OCI-M2 (cell line): ENCODE measurements around the gene KREMEN1.
"Not testable (repeated sequence)": the region's sequence is repeated elsewhere in the genome, so short reads cannot be mapped to it uniquely, and the experiment has no call there.

ENCODE experiments used
- DNase-seq: peaks from one replicate; lab custom pipeline; 2025; ENCODE audit not compliant: unreplicated experiment; lab: John Stamatoyannopoulos, UW

The KREMEN1 gene, protein sequence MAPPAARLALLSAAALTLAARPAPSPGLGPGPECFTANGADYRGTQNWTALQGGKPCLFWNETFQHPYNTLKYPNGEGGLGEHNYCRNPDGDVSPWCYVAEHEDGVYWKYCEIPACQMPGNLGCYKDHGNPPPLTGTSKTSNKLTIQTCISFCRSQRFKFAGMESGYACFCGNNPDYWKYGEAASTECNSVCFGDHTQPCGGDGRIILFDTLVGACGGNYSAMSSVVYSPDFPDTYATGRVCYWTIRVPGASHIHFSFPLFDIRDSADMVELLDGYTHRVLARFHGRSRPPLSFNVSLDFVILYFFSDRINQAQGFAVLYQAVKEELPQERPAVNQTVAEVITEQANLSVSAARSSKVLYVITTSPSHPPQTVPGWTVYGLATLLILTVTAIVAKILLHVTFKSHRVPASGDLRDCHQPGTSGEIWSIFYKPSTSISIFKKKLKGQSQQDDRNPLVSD

DNA sequence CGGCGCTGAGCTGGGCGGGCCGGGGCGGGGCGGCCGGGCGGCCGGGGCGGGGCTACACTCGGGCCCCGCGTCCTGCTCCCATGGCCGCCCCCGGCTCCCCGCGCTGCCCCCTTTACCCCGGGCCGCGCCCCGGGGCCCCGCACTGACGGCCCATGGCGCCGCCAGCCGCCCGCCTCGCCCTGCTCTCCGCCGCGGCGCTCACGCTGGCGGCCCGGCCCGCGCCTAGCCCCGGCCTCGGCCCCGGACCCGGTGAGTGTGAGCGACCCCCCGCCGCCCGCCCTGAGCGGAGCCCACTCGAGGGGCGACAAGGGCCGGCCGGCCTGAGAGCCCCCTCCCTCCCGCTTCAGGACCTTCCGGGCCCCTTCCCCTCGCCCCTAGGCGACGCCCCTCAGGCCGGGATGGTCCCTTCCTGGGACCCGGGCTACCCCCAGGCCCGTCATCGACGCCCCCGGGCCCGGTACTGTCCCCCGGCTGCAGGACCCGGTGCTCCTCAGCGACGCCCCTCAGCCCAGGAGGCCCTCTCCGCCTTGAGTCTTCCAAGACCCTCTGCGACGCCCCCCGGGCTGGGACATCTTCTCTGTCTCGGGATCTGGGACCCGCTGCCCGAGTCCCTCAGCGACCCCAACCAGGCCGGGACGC lies at the start of gene KREMEN1:
Gene KREMEN1 (plus strand): TSS at position 57 of the 639 bp plus-strand sequence. CDS start 96 bp downstream, at position 153.
- no peak for DNase-seq

DNA sequence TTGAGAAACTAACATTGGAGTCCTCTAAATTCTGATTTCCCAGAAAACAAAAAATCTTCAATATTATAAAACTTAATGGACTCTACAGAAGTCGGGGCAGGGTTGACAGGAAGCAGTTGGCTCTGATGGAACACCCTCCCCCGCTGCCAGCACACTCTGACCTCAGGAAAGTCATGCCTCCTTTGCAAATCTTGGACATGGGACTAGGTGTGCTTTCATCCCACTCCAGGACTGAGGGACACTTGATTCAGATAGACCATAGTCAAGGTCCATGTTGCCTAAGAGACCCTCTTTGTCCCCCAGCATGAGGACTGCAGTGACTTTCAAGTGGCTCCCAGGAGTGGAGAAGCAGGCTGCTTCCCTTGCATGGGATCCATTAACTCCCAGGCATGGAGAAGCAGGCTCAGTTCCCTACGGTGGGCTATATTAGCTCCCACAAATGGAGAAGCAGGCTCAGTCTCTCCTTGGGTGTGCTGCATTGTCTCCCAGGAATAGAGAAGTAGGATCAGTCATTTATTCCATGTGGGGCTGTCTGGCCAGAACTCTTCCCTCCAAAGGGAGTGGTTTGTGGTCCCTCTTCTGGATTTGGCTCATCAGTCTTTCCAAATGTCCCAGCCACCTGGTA lies 49.6 kb upstream of the KREMEN1 start:
- no peak for DNase-seq

DNA sequence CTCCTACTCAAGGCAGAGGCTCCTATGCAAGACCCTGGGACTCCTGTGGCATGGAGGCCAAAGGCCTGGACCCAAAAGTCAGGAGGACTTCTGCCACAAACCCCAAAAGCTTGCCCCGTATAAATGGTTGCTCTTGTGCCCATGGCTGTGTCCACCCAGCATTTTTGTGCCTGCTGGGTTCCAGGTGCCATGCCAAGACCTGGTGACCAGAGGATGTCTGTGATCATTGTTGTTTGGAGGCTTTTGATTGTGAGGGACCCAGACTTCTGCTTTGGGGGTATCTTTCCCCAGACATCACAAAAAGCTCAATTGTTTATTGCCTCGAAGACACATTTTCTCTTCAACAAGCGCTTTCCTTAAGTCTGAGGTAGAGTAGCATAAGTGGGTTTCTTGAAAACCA lies 46.3 kb upstream of the KREMEN1 start:
- no peak for DNase-seq

DNA sequence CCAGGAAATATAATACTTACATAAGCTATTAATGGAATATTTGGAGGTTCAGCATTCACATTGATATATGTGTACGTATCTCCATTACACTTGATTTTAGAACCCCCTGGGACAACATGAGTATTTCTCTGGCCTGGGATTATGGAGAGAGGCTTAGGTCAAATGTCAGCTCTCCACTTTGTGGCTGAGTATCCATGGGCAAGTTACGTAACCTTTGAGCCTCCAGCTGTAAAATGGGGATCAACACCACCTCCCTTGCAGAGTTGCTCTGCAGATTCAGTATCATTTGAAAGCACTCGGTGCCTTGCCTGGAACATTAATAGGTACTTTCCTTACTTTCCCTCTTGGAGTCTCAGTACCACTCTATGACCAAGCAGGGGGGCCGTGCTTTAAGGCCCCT lies 44.4 kb upstream of the KREMEN1 start:
- DNase-seq = no peak

DNA sequence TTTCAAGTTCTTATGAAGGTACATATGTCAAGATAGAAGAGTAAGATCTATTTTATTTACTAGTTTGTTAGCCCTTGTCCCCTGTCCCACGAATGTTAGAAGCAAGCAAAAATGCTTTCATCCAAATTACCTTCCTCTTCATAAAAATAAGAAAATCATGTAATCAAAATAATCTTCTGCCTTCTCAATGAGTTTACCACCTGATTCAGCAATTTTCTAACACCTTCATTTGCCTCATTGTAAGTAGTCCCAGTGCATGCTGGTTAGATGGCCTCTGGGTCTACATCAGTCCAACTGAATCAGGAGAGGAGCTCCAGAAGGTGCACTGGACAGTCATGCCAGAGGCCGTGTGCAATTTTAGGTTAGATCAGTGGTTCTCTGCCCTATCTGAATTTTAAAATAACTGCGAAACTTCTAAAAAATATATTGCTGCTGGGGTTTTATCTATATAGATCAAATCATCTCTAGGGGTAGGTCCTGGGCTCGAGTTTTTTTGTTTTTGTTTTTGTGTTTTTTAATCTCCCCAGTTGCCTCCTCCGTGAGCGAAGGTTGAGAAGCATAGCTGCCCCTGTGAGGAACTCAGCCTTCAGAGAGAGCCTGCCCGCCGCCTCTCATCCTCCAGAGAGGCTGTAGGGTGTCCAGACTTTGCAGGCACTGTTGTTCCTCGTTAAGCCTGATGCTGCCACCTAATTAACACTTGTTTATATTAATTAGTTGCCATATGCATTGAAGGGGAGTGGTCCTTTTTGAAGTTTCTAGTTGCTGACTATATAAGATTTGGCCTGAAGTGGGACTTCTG lies 43.4 kb upstream of the KREMEN1 start:
- no peak for DNase-seq

DNA sequence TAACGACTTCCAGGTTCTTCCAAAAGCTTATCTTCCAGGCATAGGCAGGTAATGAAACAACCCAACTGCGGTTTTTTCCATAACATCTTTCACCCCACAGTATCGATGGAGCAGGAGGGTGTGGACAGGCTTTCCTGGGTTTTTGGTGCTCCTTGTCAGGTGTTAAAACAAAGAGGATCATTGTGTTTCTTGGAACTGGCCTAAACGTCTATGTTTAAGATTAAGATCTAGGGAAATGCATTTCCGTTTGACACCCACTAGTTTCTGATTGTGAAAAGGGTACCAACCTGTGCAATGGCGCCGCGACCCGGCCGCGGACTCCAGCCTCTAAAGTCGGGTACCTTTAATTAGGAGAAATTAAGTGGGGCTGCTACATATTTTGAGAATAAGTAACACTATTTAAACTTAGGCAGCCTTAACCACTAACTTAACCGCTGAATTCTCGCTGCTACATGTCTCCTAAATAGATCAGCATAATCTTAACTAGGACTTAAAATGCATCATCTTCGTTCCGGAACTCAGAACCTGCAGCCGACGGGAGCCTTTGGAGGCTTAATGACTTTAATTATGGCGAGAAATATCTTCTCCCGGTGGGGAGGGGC lies 42.7 kb upstream of the KREMEN1 start:
- no peak for DNase-seq

DNA sequence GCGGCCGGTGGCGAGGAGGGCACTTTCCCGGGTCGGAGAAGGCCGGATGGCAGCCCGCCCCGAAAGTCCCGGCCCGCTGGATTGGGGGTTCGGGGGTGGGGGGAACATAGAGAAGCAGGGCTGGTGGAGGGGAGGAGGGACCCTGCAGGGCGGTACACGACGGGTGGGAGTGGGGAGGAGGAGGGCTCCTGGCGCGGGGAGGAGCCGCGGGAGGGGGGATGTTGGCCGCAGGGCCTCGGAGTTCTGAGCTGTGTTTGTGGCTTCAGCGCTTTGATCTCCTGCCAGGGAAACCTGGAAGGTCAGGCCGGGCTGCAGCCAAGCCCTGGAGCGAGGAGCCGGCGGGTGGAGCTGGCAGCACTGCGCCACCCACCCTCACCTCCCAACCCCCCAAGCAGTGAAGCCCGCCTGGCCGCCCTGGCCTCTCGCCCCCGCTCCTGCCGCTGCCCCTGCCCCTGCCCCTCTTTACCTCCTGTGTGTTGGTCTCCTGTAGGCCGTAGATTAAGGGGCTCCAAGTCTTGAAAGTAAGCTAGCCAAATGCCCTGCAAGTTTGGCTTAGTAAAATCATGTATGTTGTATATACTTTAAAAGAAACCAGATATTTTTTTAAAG lies 42.1 kb upstream of the KREMEN1 start:
- DNase-seq = no peak

DNA sequence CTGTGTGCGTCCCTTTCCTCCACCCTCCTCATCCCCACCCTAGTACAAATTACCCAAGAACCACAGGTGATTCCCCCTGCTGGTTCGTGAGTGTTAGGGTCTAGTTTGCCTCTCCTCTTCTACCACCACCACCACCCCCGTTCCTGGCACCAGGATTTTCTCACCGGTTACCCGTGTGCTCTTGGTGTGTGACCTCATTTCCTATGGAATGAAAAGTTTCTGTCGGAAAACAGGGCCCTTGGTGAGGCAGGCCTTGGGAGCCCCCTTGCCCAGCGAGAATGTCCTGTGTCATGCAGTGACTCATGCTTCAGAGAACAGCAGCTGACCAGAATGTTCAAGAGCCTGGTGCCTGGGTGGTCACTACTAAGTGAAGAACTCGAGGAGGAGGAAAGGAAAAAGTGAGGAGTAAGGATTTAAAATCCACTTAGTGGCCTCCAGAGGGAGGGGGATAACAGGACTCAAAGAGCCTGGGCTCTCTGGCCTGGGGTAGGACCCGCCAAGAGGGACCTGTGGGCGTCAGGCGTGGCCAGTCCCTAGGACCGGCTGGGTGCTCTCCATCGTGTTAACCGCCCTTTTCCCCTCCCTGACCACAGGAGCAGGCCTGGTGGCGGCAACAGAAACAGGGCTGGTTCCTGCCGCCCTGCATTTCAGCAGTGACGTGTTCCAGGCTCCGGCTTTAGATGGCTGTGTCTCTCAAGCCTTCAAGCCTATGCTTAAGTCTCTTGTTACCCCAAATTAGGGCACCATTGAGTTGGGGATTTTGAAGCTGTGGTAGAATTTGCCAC lies 41.4 kb upstream of the KREMEN1 start:
- DNase-seq = no peak

DNA sequence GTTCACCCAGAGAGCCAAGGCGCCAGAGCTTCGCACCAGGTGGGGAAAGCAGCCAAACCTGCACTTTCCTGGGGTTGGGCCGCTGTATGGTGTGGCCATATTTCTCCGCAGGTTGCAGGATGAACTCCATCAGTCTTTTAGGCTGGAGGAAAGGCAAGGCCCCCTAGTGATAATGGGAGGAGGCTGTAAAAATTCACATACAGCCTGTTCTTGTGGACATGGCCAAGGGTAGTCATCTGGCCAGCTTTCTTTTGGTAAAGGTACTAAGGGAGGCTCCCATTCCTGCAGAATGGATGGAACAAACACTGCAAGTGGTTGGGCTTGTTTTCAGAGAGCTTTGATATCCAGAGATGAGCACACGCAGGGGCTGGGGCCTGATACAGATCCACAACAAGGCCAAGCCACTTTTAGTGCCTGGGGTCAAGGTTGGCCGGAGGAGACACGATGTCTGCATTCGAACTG lies 40.8 kb upstream of the KREMEN1 start:
- DNase-seq = no peak

DNA sequence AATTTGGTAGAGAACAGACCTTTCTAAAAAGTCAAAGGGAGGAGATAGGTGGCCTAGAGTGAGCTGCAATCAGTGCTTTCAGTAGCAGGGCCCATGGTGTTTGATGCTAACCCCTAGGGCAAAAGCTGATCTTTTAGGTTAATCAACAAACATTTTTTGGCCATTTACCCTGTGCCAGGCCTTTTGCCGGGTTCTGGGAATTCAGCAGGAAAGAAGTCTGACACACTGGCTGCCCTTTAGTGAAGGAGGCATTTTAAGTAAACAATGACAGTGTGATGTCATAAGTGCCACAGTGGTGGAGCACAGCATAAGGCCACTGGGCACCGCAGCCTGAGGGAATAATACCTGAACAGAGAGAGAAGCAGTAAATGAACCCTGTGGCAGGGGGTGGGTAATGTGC lies 40.3 kb upstream of the KREMEN1 start:
- DNase-seq = no peak

DNA sequence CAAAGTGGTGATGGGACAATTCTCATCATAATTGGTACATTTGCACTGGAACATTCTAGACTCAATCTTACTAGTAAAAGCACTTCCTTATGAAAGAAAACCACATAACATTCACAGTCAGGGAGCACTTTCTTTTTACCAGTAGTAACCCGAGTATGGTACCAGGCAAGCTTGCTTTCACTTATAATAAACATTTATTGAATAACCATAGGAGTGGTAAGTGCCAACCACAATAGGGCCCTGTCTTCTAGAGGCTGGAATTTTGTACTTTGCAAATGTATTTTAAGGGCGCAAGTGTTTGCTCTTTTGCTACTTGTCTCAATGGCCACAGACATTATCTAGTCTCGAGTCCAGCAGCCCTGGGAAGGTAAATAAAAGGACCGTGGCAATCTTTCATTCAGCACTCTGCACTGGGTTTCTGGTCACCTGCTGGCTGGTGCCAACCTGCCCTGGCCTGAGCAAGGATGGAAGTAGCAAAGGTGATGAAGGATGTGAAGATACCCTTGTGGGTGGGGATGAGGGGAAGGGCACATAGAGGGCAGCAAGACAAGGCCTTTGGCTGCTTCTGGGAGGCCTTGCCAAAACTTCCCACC lies 35.4 kb upstream of the KREMEN1 start:
- no peak for DNase-seq

DNA sequence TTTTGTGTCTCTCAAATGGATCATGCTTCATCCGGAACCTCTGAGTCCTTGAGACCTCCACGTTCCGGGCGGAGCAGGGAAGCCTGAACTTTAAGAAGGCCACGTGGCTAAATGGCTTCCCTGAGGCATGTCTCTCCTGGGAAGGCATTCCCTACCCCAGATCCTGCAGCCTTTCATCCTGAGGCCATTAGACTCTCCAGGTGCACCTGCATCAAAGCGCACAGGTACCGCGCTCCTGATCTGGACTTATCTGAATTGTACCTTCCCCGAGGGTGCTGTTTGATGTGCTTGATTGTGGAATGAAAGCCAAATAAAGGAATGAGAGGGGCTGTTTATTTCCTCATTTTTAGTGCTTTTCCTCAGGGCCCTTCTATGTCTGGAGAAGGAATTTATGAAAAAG lies 33.7 kb upstream of the KREMEN1 start:
- no peak for DNase-seq

DNA sequence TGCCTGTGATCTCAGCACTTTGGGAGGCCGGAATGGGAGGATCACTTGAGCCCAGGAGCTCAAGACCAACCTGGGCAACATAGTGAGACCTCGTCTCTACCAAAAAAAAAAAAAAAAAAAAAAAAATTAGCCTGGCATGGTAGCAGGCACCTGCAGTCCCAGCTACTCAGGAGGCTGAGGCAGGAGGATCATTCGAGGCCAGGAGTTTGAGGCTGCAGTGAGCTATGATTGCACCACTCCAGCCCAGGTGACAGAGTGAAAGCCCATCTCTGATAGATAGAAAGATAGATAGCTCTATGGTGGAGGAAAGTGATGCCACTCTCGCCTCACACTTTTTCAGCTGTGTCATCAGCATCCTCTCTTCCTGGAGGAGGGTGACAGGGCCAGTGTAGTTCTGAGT lies 33.2 kb upstream of the KREMEN1 start:
- DNase-seq = not testable (repeated sequence)

DNA sequence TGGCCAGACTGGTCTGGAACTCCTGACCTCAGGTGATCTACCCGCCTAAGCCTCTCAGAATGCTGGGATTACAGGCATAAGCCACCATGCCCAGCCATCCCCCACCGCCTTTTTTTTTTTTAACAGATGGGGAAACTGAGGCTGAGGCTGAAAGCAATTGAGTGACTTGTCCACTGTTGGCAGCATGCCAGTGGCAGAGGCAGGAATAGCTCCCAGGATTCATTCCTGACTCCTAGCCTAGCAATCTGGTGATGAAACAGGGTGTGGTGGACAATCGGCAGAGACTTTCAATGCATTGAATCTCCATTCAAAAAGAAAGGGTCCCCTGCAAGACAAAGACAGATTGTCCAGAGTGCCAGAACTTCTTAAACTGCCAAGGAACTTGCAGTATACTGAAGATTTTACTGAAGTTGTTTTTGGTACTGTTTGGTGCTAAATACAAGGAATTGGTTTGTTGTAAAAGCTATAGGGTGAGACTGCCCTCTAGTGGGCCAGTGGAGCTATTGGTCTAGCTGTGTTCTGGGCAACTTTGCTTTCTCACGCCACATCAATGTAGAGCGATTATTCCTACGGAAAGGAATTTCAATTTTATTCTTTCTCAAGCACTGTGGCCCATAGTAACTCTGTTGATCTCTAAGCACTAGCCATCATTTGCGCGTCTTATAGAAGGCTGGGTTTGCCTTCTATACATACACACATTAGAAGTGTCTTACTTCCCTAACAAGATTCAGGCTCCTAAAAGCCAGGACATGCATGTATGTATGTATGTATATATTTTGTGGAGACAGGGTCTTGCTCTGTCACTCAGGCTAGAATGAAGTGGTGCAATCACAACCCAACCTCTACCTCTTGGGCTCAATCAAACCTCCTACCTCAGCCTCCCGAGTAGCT lies 32.2 kb upstream of the KREMEN1 start:
- no peak for DNase-seq

DNA sequence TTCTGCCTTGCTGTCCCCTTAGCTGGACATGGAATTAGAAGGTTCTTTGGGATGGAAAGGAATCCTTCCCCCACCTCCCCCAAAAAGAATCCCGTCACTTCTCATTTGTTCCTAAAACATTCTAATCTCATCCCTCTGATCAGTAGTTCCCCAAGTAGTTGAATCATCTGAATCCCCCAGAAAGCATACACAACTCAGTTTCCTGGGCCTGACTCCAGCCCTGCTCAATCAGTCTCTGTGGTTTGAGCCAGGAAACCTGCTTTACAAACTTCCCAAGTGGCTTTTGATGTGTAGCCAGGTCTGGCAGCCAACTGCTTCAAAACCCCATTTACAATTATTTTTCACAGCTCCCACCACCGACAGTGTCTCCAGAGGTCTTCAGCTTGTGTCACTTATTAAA lies 31.4 kb upstream of the KREMEN1 start:
- DNase-seq = no peak

DNA sequence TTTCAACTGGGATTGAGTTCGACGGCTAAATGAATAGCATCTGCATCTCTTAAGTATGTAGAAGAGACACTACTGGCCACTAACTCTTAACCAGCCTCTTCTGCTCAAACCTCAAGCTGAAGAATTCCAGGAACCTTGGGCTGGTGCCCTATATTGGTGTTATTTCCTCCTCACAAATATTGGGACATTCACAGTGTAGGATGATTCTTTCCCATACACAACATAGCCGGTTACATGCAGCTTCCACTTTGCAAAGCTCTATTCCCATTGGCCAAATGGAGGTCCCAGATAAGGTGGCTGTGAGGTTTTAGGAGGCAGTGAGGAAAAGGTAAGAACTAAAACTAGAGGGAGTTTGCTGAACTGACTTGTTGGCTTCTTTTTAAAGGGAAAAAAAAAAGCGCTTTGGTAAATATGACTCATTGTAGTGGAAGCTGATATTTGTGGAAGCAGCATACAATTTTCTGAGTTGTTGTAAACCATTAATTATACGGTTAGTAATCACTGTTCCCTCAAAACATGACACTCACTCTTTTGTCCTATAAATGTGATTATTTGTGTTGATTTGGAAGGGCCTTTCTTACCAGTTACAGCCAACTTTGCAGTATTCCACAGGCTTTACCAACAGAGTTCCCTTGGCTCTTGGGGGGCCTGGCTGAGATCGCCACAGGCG lies 28.8 kb upstream of the KREMEN1 start:
- DNase-seq = no peak

DNA sequence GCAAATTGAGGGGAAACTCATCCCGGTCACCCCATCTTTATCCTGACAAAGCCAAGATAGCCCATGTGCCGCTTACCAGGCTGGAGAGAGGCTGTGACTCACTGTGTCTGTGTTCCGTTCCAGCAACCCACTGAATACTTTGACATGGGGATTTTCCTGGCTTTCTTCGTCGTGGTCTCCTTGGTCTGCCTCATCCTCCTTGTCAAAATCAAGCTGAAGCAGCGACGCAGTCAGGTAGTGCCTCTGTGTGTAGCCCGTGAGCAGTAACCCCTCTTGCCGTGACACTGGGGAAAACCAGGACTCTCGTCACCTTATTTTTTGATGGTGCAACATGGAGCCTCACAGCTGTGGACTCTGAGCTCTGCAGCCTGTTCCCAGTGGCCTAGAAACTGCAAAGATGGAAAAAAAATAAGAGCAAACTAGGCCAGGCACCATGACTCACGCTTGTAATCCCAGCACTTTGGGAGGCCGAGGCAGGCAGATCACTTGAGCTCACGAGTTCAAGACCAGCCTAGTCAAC lies 28.1 kb upstream of the KREMEN1 start:
- DNase-seq = no peak
